Ovary (tissue), 9 donors: ENCODE results near the gene TRAF4. TPM values are rescaled to one million over a fixed set of nuclear protein-coding genes. Genes with fewer than 3 reads are reported as not detected.

Experiments used
- DNase-seq, 5 donors: peaks; one replicate each; pipeline ENCODE4 v3.0.0-alpha.2; 2019 to 2020
- H3K27ac ChIP-seq, 2 donors: fragments of 200-600 bp; one replicate each; pipeline versions ENCODE4 v1.5.1 to v1.8.0; 2019 to 2022
- H3K27me3 ChIP-seq: fragments of 200-600 bp; one replicate; pipeline ENCODE4 v1.8.0; 2022
- H3K36me3 ChIP-seq: fragments of 200-600 bp; sonication (generic); one replicate; pipeline ENCODE4 v1.5.1; 2019
- H3K4me1 ChIP-seq: one replicate; pipeline ENCODE4 v1.8.1; 2013; ENCODE audit warnings: mild to moderate bottlenecking, moderate library complexity; ENCODE audit not compliant: insufficient read depth
- H3K4me3 ChIP-seq: fragments of 200-600 bp; sonication (generic); one replicate; pipeline ENCODE4 v1.5.1; 2017
- H3K9me3 ChIP-seq, 2 donors: fragments of 200-600 bp in 1 of 2; sonication (generic) in 1 of 2; one replicate each; pipeline versions ENCODE4 v1.5.1 to v1.8.1; 2013 to 2019; ENCODE audit warnings: mild to moderate bottlenecking in 1 of 2, moderate library complexity in 1 of 2
- EP300 ChIP-seq: sonication (generic); formaldehyde crosslinking; IDR thresholded peaks from one replicate; pipeline ENCODE4 v1.6.1; 2017; ENCODE audit warnings: antibody characterized with exemption
- POLR2A ChIP-seq: fragments of 450-650 bp; IDR thresholded peaks from one replicate; pipeline ENCODE4 v1.6.1; 2017; ENCODE audit warnings: antibody characterized with exemption, mild to moderate bottlenecking, moderate library complexity
- WGBS, 3 donors: extraction: QIAGEN DNeasy Blood & Tissue Kit in 1 of 3; methylation state at CpG; one replicate each; pipeline versions ENCODE4 v1.1.5 to v1.1.7; 2013 to 2017; 5-methylcytosine and 5-hydroxymethylcytosine counted together
- intact Hi-C, 4 donors: fragments of 100-400 bp; cut with DNase I; formaldehyde crosslinking; loops; one replicate each; pipeline versions ENCODE4 v1.11.0 to v1.15.1; 2022 to 2023
- polyA plus RNA-seq, 2 donors: library from polyadenylated mRNA; stranded (reverse); fragments of 200-250 nt in 1 of 2; fragments of 350-450 nt in 1 of 2; fragmentation: Illumina TruSeq in 1 of 2; extraction: RNeasy Lipid Tissue Mini Kit (QIAGEN cat#74804) in 1 of 2; gene quantifications; one replicate each; pipeline ENCODE4 v1.2.3, GENCODE V29; 2013 to 2014
- total RNA-seq, 7 donors: library from RNA; depleted of rRNA in 2 of 7; stranded (reverse); fragments of >200 nt in 2 of 7; fragmentation: NEBNext Ultra II Directional in 3 of 7; extraction: Animal tissue kit (Norgen Biotek cat#: 25700) in 3 of 7; gene quantifications; one replicate each; pipeline versions ENCODE4 v1.1.0 to v1.2.4, GENCODE V29; 2016 to 2023
- TF ChIP-seq, protein P1 (sequence below), 3 donors: fragments of 450-650 bp in 2 of 3; fragments of 200-600 bp in 1 of 3; IDR thresholded peaks; one replicate each; pipeline versions ENCODE4 v1.5.1 to v1.8.0; 2016 to 2022; ENCODE audit warnings: antibody characterized with exemption in 3 of 3, mild to moderate bottlenecking in 1 of 3
- donor health status: DM: no; HTN: no; CAD: no; lungs with moderate emphysema.
- donor health status: DM: no; HTN: no; CAD: no.
- donor health status: Bipolar disorder and iron deficiency.
- donor health status: DM: yes; HTN: yes; CAD: no.
- donor health status: DM: no; HTN: no; CAD: no.
- donor health status: DM: yes; HTN: yes; CAD: no.

TRAF4 gene
- total and polyA plus RNA-seq, 9 donors = 3.5 to 61.3 (median 14.9) TPM

DNA sequence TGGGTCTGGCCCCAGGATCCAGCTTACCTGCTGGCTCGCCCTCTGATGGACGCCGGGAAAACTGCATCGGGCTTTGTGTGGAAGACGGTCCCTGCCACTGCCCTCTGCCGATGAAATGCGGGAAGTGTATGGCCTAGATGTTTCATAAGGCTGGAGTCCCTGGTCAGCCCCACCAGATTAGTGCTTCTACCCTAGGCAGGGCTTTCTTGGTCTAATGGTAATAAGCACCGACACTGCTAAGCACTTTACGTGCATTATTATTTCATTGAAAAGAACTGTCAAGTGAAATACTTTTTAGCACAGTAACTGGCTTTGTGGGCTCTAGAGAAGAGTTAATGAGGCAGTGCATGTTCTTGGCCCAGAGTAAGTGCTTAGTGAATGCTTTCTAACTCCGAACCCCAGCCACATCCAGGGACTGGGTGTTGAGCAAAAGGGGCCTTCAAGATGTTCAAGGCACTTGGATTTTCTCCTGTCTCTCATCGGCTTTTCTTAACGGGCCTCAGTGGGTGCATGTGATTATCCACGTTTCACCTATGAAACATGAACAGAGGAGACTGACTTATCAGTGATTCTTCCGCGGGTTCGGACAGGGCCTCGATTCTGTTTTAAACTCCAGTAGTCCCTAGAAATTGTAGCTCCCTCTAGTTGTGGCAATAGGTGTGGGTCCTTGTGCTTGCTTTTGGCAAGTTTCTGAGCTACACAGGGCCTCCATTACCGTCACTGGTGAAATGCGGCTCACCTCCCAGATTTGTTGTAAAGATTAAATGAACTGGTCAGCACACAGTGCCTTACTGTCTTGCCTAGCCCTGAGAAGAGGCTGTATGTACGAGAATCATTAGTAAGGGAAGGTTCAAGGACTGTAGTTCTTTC, 6.6 kb downstream of the TRAF4 start:
- 25 to 31% (median 27%) methylated on average over 20 of the region's 20 CpGs for WGBS, 3 donors
- no peak for TF ChIP-seq EP300
- TF ChIP-seq, protein P1, sequence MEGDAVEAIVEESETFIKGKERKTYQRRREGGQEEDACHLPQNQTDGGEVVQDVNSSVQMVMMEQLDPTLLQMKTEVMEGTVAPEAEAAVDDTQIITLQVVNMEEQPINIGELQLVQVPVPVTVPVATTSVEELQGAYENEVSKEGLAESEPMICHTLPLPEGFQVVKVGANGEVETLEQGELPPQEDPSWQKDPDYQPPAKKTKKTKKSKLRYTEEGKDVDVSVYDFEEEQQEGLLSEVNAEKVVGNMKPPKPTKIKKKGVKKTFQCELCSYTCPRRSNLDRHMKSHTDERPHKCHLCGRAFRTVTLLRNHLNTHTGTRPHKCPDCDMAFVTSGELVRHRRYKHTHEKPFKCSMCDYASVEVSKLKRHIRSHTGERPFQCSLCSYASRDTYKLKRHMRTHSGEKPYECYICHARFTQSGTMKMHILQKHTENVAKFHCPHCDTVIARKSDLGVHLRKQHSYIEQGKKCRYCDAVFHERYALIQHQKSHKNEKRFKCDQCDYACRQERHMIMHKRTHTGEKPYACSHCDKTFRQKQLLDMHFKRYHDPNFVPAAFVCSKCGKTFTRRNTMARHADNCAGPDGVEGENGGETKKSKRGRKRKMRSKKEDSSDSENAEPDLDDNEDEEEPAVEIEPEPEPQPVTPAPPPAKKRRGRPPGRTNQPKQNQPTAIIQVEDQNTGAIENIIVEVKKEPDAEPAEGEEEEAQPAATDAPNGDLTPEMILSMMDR (IDR thresholded peaks at IDR 0.05) = peak; percentile 97 to 99 (median 98)
- Histone ChIP-seq H3K9me3 (no peaks in the 10 kb centered on the region), H3K27me3 (no peaks in the 10 kb centered on the region), H3K4me1 (peaks cover 8% of the 10 kb centered on the region), H3K36me3 (no peaks in the 10 kb centered on the region), H3K4me3 (no peak overlapping the region), H3K27ac (no peak overlapping the region)
- intact Hi-C loops = loop anchor here in 2 of 4 donors (2.0 to 10.0 kb wide), 2 partner anchors 24 to 154 kb away; partner anchors contain the start of genes DHRS13 (in 1 of the 2) and TLCD1 (in 1 of the 2)
- DNase-seq = peak; percentile 89 to 95 (median 93)

DNA sequence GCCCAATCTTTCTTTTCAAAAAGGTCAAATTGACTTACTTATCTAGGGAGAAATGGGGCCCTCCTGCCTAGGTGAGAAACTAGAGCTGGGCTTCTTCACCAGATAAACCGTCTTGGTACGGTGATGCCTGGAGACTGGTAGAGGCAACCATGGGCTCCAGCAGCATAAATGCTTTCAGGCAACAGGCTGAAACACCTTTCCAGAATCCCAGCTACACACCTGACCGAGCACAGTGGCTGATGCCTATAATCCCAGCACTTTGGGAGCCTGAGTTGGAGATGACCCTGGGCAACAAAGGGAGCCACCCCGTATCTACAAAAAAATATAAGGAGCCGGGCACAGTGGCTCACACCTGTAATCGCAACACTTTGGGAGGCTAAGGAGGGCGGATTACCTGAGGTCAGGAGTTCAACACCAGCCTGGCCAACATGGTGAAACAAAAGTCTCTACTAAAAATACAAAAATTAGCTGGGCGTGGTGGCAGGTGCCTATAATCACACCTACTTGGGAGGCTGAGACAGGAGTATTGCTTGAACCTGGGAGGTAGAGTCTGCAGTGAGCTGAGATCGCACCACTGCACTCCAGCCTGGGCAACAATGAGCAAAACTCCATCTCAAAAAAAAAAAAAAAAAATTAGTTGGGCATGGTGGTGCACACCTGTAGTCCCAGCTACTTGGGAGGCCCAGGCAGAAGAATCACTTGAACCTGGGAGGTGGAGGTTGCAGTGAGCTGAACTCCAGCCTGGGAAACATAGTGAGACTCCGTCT, 8.0 kb downstream of the TRAF4 start:
- Histone ChIP-seq H3K27me3 (no peaks in the 10 kb centered on the region), H3K9me3 (no peaks in the 10 kb centered on the region), H3K4me3 (no peak overlapping the region), H3K27ac (no peak overlapping the region), H3K4me1 (no peaks in the 10 kb centered on the region), H3K36me3 (no peaks in the 10 kb centered on the region)
- TF ChIP-seq POLR2A = no peak
- TF ChIP-seq EP300 = no peak
- TF ChIP-seq, protein P1 (IDR thresholded peaks at IDR 0.05) = no peak
- DNase-seq = peak in 2 of 5 donors; percentile 3 to 19
- intact Hi-C loops = loop anchor here in 2 of 4 donors (2.0 to 10.0 kb wide), 2 partner anchors 25 to 153 kb away; partner anchors contain the start of genes DHRS13 (in 1 of the 2) and TLCD1 (in 1 of the 2)
- 89 to 92% (median 91%) methylated on average over 10 of the region's 10 CpGs for WGBS, 3 donors

DNA sequence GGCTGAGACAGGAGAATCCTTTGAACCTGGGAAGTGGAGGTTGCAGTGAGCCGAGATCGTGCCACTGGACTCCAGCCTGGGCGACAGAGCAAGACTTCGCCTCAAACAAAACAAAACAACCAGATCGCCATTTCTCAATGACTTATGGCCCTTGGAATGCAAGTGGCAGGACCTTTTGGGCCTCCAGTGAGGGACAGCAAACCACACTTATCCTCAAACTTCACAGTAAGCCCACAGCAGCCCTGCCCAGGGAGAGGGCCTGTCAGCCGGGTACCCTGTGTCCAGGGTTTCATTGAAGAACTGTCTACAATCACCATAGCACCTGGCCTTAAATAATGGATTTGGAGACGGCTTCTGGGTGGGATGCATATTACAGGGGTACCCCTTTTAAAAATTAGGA, 11.7 kb downstream of the TRAF4 start:
- Histone ChIP-seq H3K36me3 (no peaks in the 10 kb centered on the region), H3K4me3 (no peak overlapping the region), H3K27ac (no peak overlapping the region), H3K9me3 (no peaks in the 10 kb centered on the region), H3K27me3 (no peaks in the 10 kb centered on the region), H3K4me1 (no peaks in the 10 kb centered on the region)
- DNase-seq = no peak
- TF ChIP-seq, protein P1 (IDR thresholded peaks at IDR 0.05) = no peak
- TF ChIP-seq EP300 = no peak
- TF ChIP-seq POLR2A = no peak
- intact Hi-C loops = loop anchor here in 1 of 4 donors (10.0 kb wide), 1 partner anchor 149 kb away; the partner anchor contains the start of gene DHRS13
- 78 to 82% (median 79%) methylated on average over 7 of the region's 7 CpGs for WGBS, 3 donors

DNA sequence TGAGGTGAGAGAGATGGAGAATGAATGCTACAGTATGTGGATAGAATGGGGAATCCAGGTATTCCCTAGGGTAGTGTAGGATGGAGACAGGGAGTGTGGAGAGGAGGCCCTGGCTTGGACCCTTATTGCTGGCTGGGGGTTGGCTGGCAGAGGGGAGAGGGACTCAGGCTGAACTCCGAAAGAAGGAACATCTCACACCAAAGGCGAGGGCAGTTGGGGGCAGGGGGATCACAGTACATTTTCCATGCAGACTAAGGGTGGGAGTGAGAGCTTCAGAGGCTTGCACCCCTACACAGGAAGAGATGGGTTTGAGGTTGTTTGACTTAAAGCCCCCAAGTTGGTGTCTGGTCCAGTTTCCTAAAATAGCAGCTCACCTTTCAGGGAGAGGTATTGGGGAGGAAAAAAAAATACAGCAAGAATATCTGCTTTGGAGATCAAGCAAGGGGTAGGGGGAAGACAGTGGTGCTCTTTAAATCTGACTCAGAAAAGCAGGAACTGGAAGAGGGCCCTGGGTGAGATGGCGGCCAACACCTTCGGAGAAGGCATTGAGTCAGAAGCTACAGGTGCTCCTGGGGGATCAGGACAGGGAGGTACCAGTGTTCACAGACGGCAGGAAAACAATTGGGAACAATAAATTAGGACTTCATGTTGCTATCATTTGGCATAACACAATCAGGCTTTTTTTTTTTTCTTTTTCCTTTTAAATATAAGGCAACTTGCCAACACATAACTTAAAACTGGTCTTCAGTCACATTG, 12.4 kb downstream of the TRAF4 start:
- no peak overlapping the region for H3K27ac ChIP-seq
- no peaks in the 10 kb centered on the region for H3K4me1 ChIP-seq
- no peak for DNase-seq
- no peaks in the 10 kb centered on the region for H3K27me3 ChIP-seq
- intact Hi-C loops = loop anchor here in 1 of 4 donors (10.0 kb wide), 1 partner anchor 149 kb away; the partner anchor contains the start of gene DHRS13
- H3K36me3 ChIP-seq = no peaks in the 10 kb centered on the region
- H3K4me3 ChIP-seq = no peak overlapping the region
- WGBS, 3 donors = 68 to 81% (median 70%) methylated on average over 5 of the region's 5 CpGs
- no peak for TF ChIP-seq POLR2A
- TF ChIP-seq EP300 = no peak
- TF ChIP-seq, protein P1 (IDR thresholded peaks at IDR 0.05) = no peak
- no peaks in the 10 kb centered on the region for H3K9me3 ChIP-seq
